GM12878 (cell line): Measurements from ENCODE around the gene OR1J4. TPM values are rescaled to one million over a fixed set of nuclear protein-coding genes. Genes with fewer than 3 reads are reported as not detected.

Source experiments
- ATAC-seq: fragments of 200-7000 bp; cut with Tn5 transposase; 3 replicates; pipeline ENCODE4 v1.9.1; 2020; ENCODE audit warnings: mild to moderate bottlenecking, moderate library complexity
- BruUV-seq: library from RNA; stranded (reverse); fragments of 400-500 nt; replicated peaks from 2 replicates; lab custom pipeline; 2021; lab: Mats Ljungman, UMichigan
- CTCF ChIA-PET: fragments of 300-600 bp; sonication (Branson Sonifier 250); formaldehyde crosslinking; extraction: SDS; loops from one replicate; lab custom pipeline; 2021; ENCODE audit warnings: inconsistent platforms; lab: Yijun Ruan, JAX
- POLR2A ChIA-PET: fragments of 350-600 bp; formaldehyde crosslinking; extraction: SDS; loops from one replicate; lab custom pipeline; 2021; ENCODE audit warnings: inconsistent platforms; lab: Charles Lee
- RAD21 ChIA-PET: fragments of 300-600 bp; sonication (Branson Sonifier 250); formaldehyde crosslinking; loops from one replicate; lab custom pipeline; 2023; ENCODE audit warnings: antibody characterized with exemption; ENCODE audit not compliant: unreplicated experiment; lab: Charles Lee
- SMC1A ChIA-PET: fragments of 300-600 bp; sonication (Branson Sonifier 250); formaldehyde crosslinking; loops from one replicate; lab custom pipeline; 2023; ENCODE audit not compliant: unreplicated experiment, uncharacterized antibody; lab: Charles Lee
- DNase-seq: peaks from one replicate; pipeline ENCODE4 v3.0.0-alpha.2; 2011; ENCODE audit warnings: low read depth, low spot score
- FAIRE-seq: peaks from 3 replicates; lab custom pipeline; 2011; peaks lifted over from hg19 to GRCh38; lab: Jason Lieb, UNC
- H2AFZ ChIP-seq: 2 replicates; pipeline ENCODE4 v1.6.0; 2011; ENCODE audit warnings: low read depth, low read length, control low read depth; ENCODE audit not compliant: control insufficient read depth
- H3K27ac ChIP-seq: 2 replicates; pipeline ENCODE4 v1.5.1; 2011; ENCODE audit warnings: control low read depth; ENCODE audit not compliant: control insufficient read depth, insufficient read depth
- H3K27me3 ChIP-seq, 2 experiments: replicated peaks in 1 of 2; 2 replicates each; pipeline versions ENCODE4 v1.6.0 to v1.6.1; 2011; ENCODE audit warnings: low read length in 1 of 2; ENCODE audit not compliant: control insufficient read depth in 2 of 2, insufficient read depth in 2 of 2
- H3K36me3 ChIP-seq, 2 experiments: 2 replicates each; pipeline ENCODE4 v1.5.1; 2011; ENCODE audit warnings: low read length in 1 of 2; ENCODE audit not compliant: control insufficient read depth in 2 of 2, insufficient read depth in 2 of 2
- H3K4me1 ChIP-seq: 2 replicates; pipeline ENCODE4 v1.6.1; 2011; ENCODE audit warnings: mild to moderate bottlenecking, low read length, moderate library complexity, mixed read lengths; ENCODE audit not compliant: control insufficient read depth, insufficient read depth
- H3K4me2 ChIP-seq: 2 replicates; pipeline ENCODE4 v1.6.0; 2011; ENCODE audit warnings: control low read depth; ENCODE audit not compliant: control insufficient read depth, insufficient read depth
- H3K4me3 ChIP-seq: fragments of 200-600 bp; sonication (generic); 2 replicates; pipeline ENCODE4 v1.5.1; 2016
- H3K79me2 ChIP-seq: 2 replicates; pipeline ENCODE4 v1.6.0; 2011; ENCODE audit warnings: low read length; ENCODE audit not compliant: control insufficient read depth, insufficient read depth
- H3K9ac ChIP-seq: 2 replicates; pipeline ENCODE4 v1.8.0; 2011; ENCODE audit warnings: low read length, control low read depth, mixed read lengths; ENCODE audit not compliant: control insufficient read depth, insufficient read depth
- H3K9me3 ChIP-seq: replicated peaks from 3 replicates; pipeline ENCODE4 v1.5.1; 2011; ENCODE audit warnings: mild to moderate bottlenecking, low read length; ENCODE audit not compliant: control insufficient read depth, insufficient read depth
- H4K20me1 ChIP-seq: 2 replicates; pipeline ENCODE4 v1.6.0; 2011; ENCODE audit not compliant: control insufficient read depth, insufficient read depth
- ATF7 ChIP-seq: fragments of 450-650 bp; IDR thresholded peaks from 2 replicates; pipeline ENCODE4 v1.6.1; 2016; ENCODE audit warnings: low read depth, mild to moderate bottlenecking
- BACH1 ChIP-seq: fragments of 450-650 bp; IDR thresholded peaks from 2 replicates; pipeline ENCODE4 v1.6.1; 2017; ENCODE audit warnings: mild to moderate bottlenecking, borderline replicate concordance
- BCL11A ChIP-seq: IDR thresholded peaks from 2 replicates; pipeline ENCODE4 v1.6.1; 2011; ENCODE audit warnings: low read depth, low read length
- BRCA1 ChIP-seq: IDR thresholded peaks from 2 replicates; pipeline ENCODE4 v1.6.1; 2011; ENCODE audit warnings: low read depth, low read length, improper control_type of control experiment
- CHD1 ChIP-seq: IDR thresholded peaks from 2 replicates; pipeline ENCODE4 v1.6.1; 2012; ENCODE audit warnings: low read depth, low read length, improper control_type of control experiment
- CHD4 ChIP-seq: fragments of 200-600 bp; sonication (generic); IDR thresholded peaks from 2 replicates; pipeline ENCODE4 v1.6.1; 2016; ENCODE audit warnings: mild to moderate bottlenecking
- DPF2 ChIP-seq: fragments of 450-650 bp; IDR thresholded peaks from 2 replicates; pipeline ENCODE4 v1.6.1; 2017; ENCODE audit warnings: mild to moderate bottlenecking
- ETV6 ChIP-seq, 2 experiments: fragments of 450-650 bp in 1 of 2; IDR thresholded peaks in 1 of 2; conservative IDR thresholded peaks in 1 of 2; 2 replicates each; pipeline ENCODE4 v1.6.1; 2014; ENCODE audit warnings: antibody characterized with exemption in 1 of 2, borderline replicate concordance in 1 of 2, low read depth in 1 of 2, mild to moderate bottlenecking in 1 of 2, moderate library complexity in 1 of 2
- HDAC6 ChIP-seq: fragments of 200-600 bp; sonication (generic); IDR thresholded peaks from one replicate; pipeline ENCODE4 v1.8.0; 2017; ENCODE audit warnings: antibody characterized with exemption; ENCODE audit not compliant: unreplicated experiment
- MYC ChIP-seq: IDR thresholded peaks from 2 replicates; pipeline ENCODE4 v1.6.1; 2011; ENCODE audit warnings: mild to moderate bottlenecking, low read length, moderate library complexity, inconsistent platforms; ENCODE audit not compliant: insufficient read depth, insufficient replicate concordance, insufficient read length, severe bottlenecking
- NR2F1 ChIP-seq: fragments of 450-650 bp; conservative IDR thresholded peaks from 2 replicates; pipeline ENCODE4 v1.6.1; 2017; ENCODE audit warnings: mild to moderate bottlenecking
- POLR2A ChIP-seq: IDR thresholded peaks from 2 replicates; pipeline ENCODE4 v1.6.1; 2011; ENCODE audit warnings: low read depth, mild to moderate bottlenecking, low read length
- POLR2AphosphoS5 ChIP-seq: IDR thresholded peaks from 2 replicates; pipeline ENCODE4 v1.6.1; 2011; ENCODE audit warnings: mild to moderate bottlenecking, low read length, inconsistent platforms
- RCOR1 ChIP-seq: conservative IDR thresholded peaks from 2 replicates; pipeline ENCODE4 v1.6.1; 2012; ENCODE audit warnings: low read depth, low read length, improper control_type of control experiment
- RUNX3 ChIP-seq: IDR thresholded peaks from 2 replicates; pipeline ENCODE4 v1.6.1; 2012; ENCODE audit warnings: low read length, inconsistent platforms
- SRF ChIP-seq, 2 experiments: IDR thresholded peaks; 2 replicates each; pipeline ENCODE4 v1.6.1; 2011; ENCODE audit warnings: low read depth in 2 of 2, low read length in 2 of 2, mild to moderate bottlenecking in 1 of 2, moderate library complexity in 1 of 2
- WRNIP1 ChIP-seq: IDR thresholded peaks from 2 replicates; pipeline ENCODE4 v1.6.1; 2011; ENCODE audit warnings: low read depth, low read length, improper control_type of control experiment, borderline replicate concordance
- ZNF207 ChIP-seq: fragments of 450-650 bp; IDR thresholded peaks from 2 replicates; pipeline ENCODE4 v1.6.1; 2014; ENCODE audit warnings: antibody characterized with exemption, mild to moderate bottlenecking, borderline replicate concordance
- WGBS: methylation state at CpG from one replicate; pipeline ENCODE4 v1.1.6; 2016; ENCODE audit warnings: low lambda C conversion rate; ENCODE audit not compliant: insufficient replicate concordance, insufficient coverage; ENCODE audit errors: missing lambda C conversion rate; 5-methylcytosine and 5-hydroxymethylcytosine counted together
- in situ Hi-C: fragments of 300-500 bp; cut with MboI; formaldehyde crosslinking; loops from 9 replicates; pipeline ENCODE4 v1.14.3; 2018; ENCODE audit warnings: mixed read lengths
- intact Hi-C: fragments of 100-400 bp; cut with micrococcal nuclease; formaldehyde crosslinking; loops from one replicate; pipeline ENCODE4 v1.14.2; 2022; ENCODE audit not compliant: unreplicated experiment
- polyA plus RNA-seq, 11 experiments: library from polyadenylated mRNA; depleted of rRNA in 4 of 11; unstranded in 6 of 11; stranded (reverse) in 5 of 11; fragments of >200 nt; fragmentation: Nextera tagmentation in 4 of 11; fragmentation: Illumina TruSeq in 1 of 11; extraction: Ambion mirVana in 4 of 11; extraction: Trizol in 1 of 11; gene quantifications; 1 replicate in 1 of 11; 2 replicates in 10 of 11; pipeline versions ENCODE4 v1.2.1 to v1.2.3, GENCODE V29; 2011 to 2016; ENCODE audit warnings: inconsistent platforms in 2 of 11, missing spikeins in 2 of 11, low read depth in 1 of 11
- total RNA-seq, 4 experiments: library from RNA; depleted of rRNA in 3 of 4; stranded (reverse); fragments of >200 nt in 3 of 4; fragmentation: Illumina TruSeq in 1 of 4; extraction: Trizol in 1 of 4; gene quantifications; 2 replicates each; pipeline versions ENCODE4 v1.2.1 to v1.2.3, GENCODE V29; 2013 to 2021

OR1J4 gene
- total and polyA plus RNA-seq, 10 of the 15 experiments (the other 5 are each of a cell fraction or from before 2014, with no cell fraction given): 0.12 TPM; not detected in 9

DNA sequence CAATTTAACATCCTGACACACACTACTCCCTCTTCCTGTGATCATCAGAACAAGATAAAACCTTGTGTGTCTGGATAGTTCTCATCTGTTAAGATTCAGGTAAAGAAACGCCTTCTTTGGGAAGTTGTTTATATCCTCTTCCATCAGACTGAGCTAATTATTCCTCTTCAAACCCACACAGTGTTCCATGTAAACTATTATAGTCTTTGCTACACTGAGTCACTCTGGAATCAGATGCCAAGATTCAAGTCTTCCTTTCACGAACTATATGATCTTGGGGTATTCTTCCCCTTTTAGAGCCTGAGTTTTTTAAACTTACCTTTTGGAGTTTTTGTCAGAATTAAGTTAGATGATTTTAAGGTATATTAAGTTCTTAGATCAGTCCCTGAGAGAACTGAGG is 43.2 kb upstream of the OR1J4 start:
- Histone ChIP-seq H3K27ac (no peak overlapping the region), H3K4me2 (no peak overlapping the region), H3K9me3 (no peaks in the 10 kb centered on the region), H3K4me3 (no peak overlapping the region), H2AFZ (no peak overlapping the region), H3K79me2 (no peaks in the 10 kb centered on the region), H3K36me3 (no peaks in the 10 kb centered on the region), H3K27me3 (no peaks in the 10 kb centered on the region; a peak in 1 of 4 replicates), H3K4me1 (no peaks in the 10 kb centered on the region), H4K20me1 (no peaks in the 10 kb centered on the region), H3K9ac (no peak overlapping the region)
- FAIRE-seq: no peak
- no peak for ATAC-seq
- intact Hi-C loops: no loop called here
- CTCF ChIA-PET: interaction anchor here (0.8 to 2.6 kb wide), 3 partner anchors 10 to 353 kb away, joined by 3 to 8 read pairs (median 5); partner anchors contain the start of gene PDCL
- BruUV-seq: no TSS peak
- SMC1A ChIA-PET: no interaction called here
- POLR2A ChIA-PET: no interaction called here
- TF ChIP-seq BACH1 (no peak), RCOR1 (no peak), DPF2 (no peak), POLR2AphosphoS5 (no peak), SRF (IDR thresholded peaks at IDR 0.05; ENCODE audit: low read depth in 2 of 2, low read length in 2 of 2) (no peak), POLR2A (no peak), MYC (no peak), CHD1 (no peak), BRCA1 (no peak), ATF7 (no peak), ZNF207 (no peak), CHD4 (no peak), NR2F1 (no peak), HDAC6 (no peak), BCL11A (no peak), RUNX3 (no peak), ETV6 (conservative IDR thresholded peaks at IDR 0.05 in 1 of 2, IDR thresholded peaks at IDR 0.05 in 1 of 2; ENCODE audit: borderline replicate concordance in 1 of 2, low read depth in 1 of 2) (no peak), WRNIP1 (no peak)
- no peak for DNase-seq
- RAD21 ChIA-PET: interaction anchor here (0.9 kb wide), 1 partner anchor 23 kb away, joined by 3 read pairs; no protein-coding TSS in a partner anchor
- in situ Hi-C loops: no loop called here
- 26% methylated on average over 2 of the region's 2 CpGs for WGBS
